NB4 (cell line): ENCODE results near the gene ZNF865.

Experiments
- CTCF ChIP-seq: IDR thresholded peaks from one replicate; pipeline ENCODE4 v1.5.1; 2012; ENCODE audit warnings: low read depth, low read length
- MAX ChIP-seq: IDR thresholded peaks from 2 replicates; pipeline ENCODE4 v1.6.1; 2011; ENCODE audit warnings: low read depth, low read length
- POLR2A ChIP-seq: IDR thresholded peaks from 2 replicates; pipeline ENCODE4 v1.6.1; 2011; ENCODE audit warnings: mild to moderate bottlenecking; ENCODE audit not compliant: insufficient read length; ENCODE audit errors: extremely low read depth

- TF ChIP-seq CTCF (no peak), POLR2A (no peak), MAX (no peak)
Measured at GRCh38 chr19:55643003-55643886, 37.8 kb downstream of the ZNF865 start, which contains the start of gene ZNF581.
